ENCODE results near the gene NRAP.

Gene NRAP

DNA sequence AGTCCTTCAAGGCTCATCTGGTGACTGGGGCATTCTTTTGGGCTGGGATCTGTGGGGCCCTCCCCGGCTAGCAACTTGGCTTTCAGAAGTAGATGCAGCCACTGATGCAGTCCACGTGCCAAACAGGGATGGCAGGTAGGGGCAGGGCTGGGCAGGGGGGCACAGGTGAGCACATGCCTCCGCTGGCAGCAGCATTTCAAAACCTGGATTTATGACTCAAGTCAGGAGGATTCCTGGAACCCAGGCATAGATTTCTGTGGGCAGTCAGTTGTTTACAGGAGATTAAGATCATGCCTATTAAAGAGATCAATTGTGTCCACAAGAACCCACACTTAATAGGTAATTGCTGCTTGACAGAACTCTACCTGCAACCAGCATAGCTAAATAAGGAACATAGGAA, 111.8 kb downstream of the NRAP start:
- no peak for TF ChIP-seq CTCF (IDR thresholded peaks at IDR 0.05; ENCODE audit: control extremely low read depth, extremely low read depth, low read depth, missing control alignments)
- CTCF ChIA-PET: no interaction called here
- no peak for DNase-seq (ENCODE audit: extremely low spot score)
- POLR2A ChIA-PET: no interaction called here

GRCh38 chr10:113550365-113550764, 113.5 kb downstream of the NRAP start:
- POLR2A ChIA-PET: no interaction called here
- no peak for DNase-seq (ENCODE audit: extremely low spot score)
- no peak for TF ChIP-seq CTCF (IDR thresholded peaks at IDR 0.05; ENCODE audit: control extremely low read depth, extremely low read depth, low read depth, missing control alignments)
- CTCF ChIA-PET: no interaction called here

DNA sequence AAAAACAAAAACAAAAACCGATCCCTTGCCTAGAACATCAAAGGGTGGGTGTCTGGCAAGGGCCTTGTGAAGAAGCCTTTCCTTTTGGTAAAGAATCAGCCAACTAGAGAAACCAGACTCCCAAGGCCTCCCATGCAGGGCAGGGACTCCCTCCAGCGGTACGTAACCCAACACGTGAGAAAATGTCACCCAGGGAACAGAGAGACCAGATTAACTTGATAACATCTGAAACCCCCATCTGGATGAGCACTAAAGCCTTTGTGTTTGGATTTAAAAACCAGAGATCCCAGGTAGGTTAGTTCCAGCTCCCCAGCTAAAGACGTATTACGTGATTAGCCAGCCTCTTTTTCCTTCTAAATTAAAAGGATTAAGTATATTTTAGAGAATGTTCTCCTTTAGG, 114.0 kb downstream of the NRAP start:
- ChIA-PET CTCF (no interaction called here), POLR2A (no interaction called here)
- no peak for TF ChIP-seq CTCF (IDR thresholded peaks at IDR 0.05; ENCODE audit: control extremely low read depth, extremely low read depth, low read depth, missing control alignments)
- no peak for DNase-seq (ENCODE audit: extremely low spot score)

- TF ChIP-seq CTCF (IDR thresholded peaks at IDR 0.05; ENCODE audit: control extremely low read depth, extremely low read depth, low read depth, missing control alignments): no peak
- no peak for DNase-seq (ENCODE audit: extremely low spot score)
- POLR2A ChIA-PET: no interaction called here
- CTCF ChIA-PET: interaction anchor here (1.8 kb wide), 1 partner anchor 16 kb away, joined by 6 read pairs; no protein-coding TSS in a partner anchor
These were observed 116.4 kb downstream of the NRAP start for GRCh38 chr10:113547426-113547825.

DNA sequence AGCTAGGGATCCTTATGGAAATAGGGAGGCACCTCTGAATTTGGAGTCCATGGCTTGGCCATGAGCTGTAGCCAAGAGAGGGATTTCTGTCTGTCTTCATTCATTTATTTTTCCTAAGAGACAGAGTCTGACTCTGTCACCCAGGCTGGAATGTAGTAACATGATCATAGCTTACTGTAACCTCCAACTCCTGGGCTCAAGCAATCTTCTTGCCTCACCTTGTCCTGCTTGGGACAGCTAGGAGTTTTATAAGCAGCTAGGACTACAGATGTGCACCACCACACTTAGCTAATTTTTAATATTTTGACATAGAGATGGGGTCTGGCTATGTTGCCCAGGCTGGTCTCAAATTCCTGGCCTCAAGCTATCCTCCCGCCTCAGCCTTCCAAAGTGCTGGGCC, 119.4 kb downstream of the NRAP start:
- ChIA-PET CTCF (interaction anchor here (1.3 to 1.7 kb wide), 4 partner anchors 10 to 1068 kb away, joined by 3 to 9 read pairs (median 5); no protein-coding TSS in a partner anchor), POLR2A (no interaction called here)
- TF ChIP-seq CTCF (IDR thresholded peaks at IDR 0.05; ENCODE audit: control extremely low read depth, extremely low read depth, low read depth, missing control alignments): no peak
- no peak for DNase-seq (ENCODE audit: extremely low spot score)

- CTCF ChIA-PET: interaction anchor here (1.3 to 1.7 kb wide), 4 partner anchors 11 to 1067 kb away, joined by 3 to 9 read pairs (median 5); no protein-coding TSS in a partner anchor
These were observed 120.5 kb downstream of the NRAP start for GRCh38 chr10:113543107-113543955.

More at GRCh38 chr10:113543107-113543955, 120.5 kb downstream of the NRAP start:
- no peak for TF ChIP-seq CTCF (IDR thresholded peaks at IDR 0.05; ENCODE audit: control extremely low read depth, extremely low read depth, low read depth, missing control alignments)
- POLR2A ChIA-PET: no interaction called here
- no peak for DNase-seq (ENCODE audit: extremely low spot score)

Data from GM10248 (cell line).